Trophoblast cell (in vitro differentiated cells and primary cell): ENCODE data around the gene ILF3.
A peak's percentile ranks its signal among the peaks of the same experiment; 100 is the strongest.

ENCODE experiments used
- DNase-seq, 2 donors: peaks; one replicate each; pipeline ENCODE4 v3.0.0-alpha.2; 2016
- H2AFZ ChIP-seq: 2 replicates; pipeline ENCODE4 v1.6.1; 2013; ENCODE audit warnings: low read length, moderate library complexity, mild to moderate bottlenecking; ENCODE audit not compliant: insufficient read depth, poor library complexity
- H2AK5ac ChIP-seq: 2 replicates; pipeline ENCODE4 v1.6.1; 2013; ENCODE audit warnings: mild to moderate bottlenecking, low read length
- H2BK120ac ChIP-seq: 2 replicates; pipeline ENCODE4 v1.6.1; 2013; ENCODE audit warnings: low read length, mild to moderate bottlenecking, moderate library complexity; ENCODE audit not compliant: insufficient read depth, poor library complexity
- H2BK12ac ChIP-seq: 2 replicates; pipeline ENCODE4 v1.6.1; 2013; ENCODE audit warnings: mild to moderate bottlenecking, low read length, moderate library complexity
- H2BK5ac ChIP-seq: 2 replicates; pipeline ENCODE4 v1.6.1; 2013; ENCODE audit warnings: low read length, low read depth, moderate library complexity, mild to moderate bottlenecking; ENCODE audit not compliant: poor library complexity
- H3K14ac ChIP-seq: 2 replicates; pipeline ENCODE4 v1.6.1; 2013; ENCODE audit warnings: mild to moderate bottlenecking, low read length
- H3K18ac ChIP-seq: 2 replicates; pipeline ENCODE4 v1.6.1; 2013; ENCODE audit warnings: mild to moderate bottlenecking, low read length
- H3K23ac ChIP-seq: 2 replicates; pipeline ENCODE4 v1.6.1; 2013; ENCODE audit warnings: low read length
- H3K27ac ChIP-seq: 2 replicates; pipeline ENCODE4 v1.5.1; 2013; ENCODE audit warnings: low read depth, mild to moderate bottlenecking, inconsistent platforms, low read length, moderate library complexity
- H3K27me3 ChIP-seq: 2 replicates; pipeline ENCODE4 v1.6.1; 2013; ENCODE audit warnings: inconsistent platforms, mild to moderate bottlenecking, low read length, moderate library complexity; ENCODE audit not compliant: insufficient read depth
- H3K36me3 ChIP-seq, 2 experiments: 1 replicate in 1 of 2; 2 replicates in 1 of 2; pipeline ENCODE4 v1.6.1; 2013; ENCODE audit warnings: low read length in 2 of 2, mild to moderate bottlenecking in 2 of 2, moderate library complexity in 1 of 2; ENCODE audit not compliant: insufficient read depth in 2 of 2, control insufficient read depth in 1 of 2
- H3K4ac ChIP-seq: 2 replicates; pipeline ENCODE4 v1.6.1; 2013; ENCODE audit warnings: low read depth, mild to moderate bottlenecking, low read length, moderate library complexity
- H3K4me1 ChIP-seq, 2 experiments: 1 replicate in 1 of 2; 2 replicates in 1 of 2; pipeline ENCODE4 v1.6.1; 2013; ENCODE audit warnings: low read length in 2 of 2, mild to moderate bottlenecking in 2 of 2, moderate library complexity in 1 of 2; ENCODE audit not compliant: insufficient read depth in 2 of 2, control insufficient read depth in 1 of 2
- H3K4me2 ChIP-seq: 2 replicates; pipeline ENCODE4 v1.6.1; 2013; ENCODE audit warnings: inconsistent platforms, mild to moderate bottlenecking, low read length, moderate library complexity
- H3K4me3 ChIP-seq: 2 replicates; pipeline ENCODE4 v1.5.1; 2013; ENCODE audit warnings: mild to moderate bottlenecking, low read depth, low read length, inconsistent platforms
- H3K79me1 ChIP-seq: one replicate; pipeline ENCODE4 v1.6.1; 2013; ENCODE audit warnings: low read length
- H3K79me2 ChIP-seq: 2 replicates; pipeline ENCODE4 v1.6.1; 2013; ENCODE audit warnings: low read length, mild to moderate bottlenecking; ENCODE audit not compliant: control insufficient read depth, insufficient read depth, poor library complexity
- H3K9ac ChIP-seq: 2 replicates; pipeline ENCODE4 v1.6.1; 2013; ENCODE audit warnings: mild to moderate bottlenecking, low read length
- H3K9me3 ChIP-seq: 2 replicates; pipeline ENCODE4 v1.6.1; 2013; ENCODE audit warnings: low read depth, mild to moderate bottlenecking, control low read depth, inconsistent platforms, low read length; ENCODE audit not compliant: insufficient read depth
- H4K12ac ChIP-seq: 2 replicates; pipeline ENCODE4 v1.6.1; 2013; ENCODE audit warnings: low read depth, mild to moderate bottlenecking, low read length, moderate library complexity
- H4K8ac ChIP-seq: 2 replicates; pipeline ENCODE4 v1.6.1; 2013; ENCODE audit warnings: low read depth, mild to moderate bottlenecking, low read length, moderate library complexity
- H4K91ac ChIP-seq: one replicate; pipeline ENCODE4 v1.6.1; 2013; ENCODE audit warnings: low read depth, mild to moderate bottlenecking, low read length, moderate library complexity
- WGBS: extraction: QIAGEN DNeasy Blood & Tissue Kit; methylation state at CpG from one replicate; pipeline ENCODE4 v1.1.7; 2013; ENCODE audit warnings: missing lambda C conversion rate; ENCODE audit not compliant: insufficient read length, insufficient coverage; ENCODE audit errors: extremely low coverage; 5-methylcytosine and 5-hydroxymethylcytosine counted together

The ILF3 gene

GRCh38 chr19:10701955-10702525, 47.9 kb downstream of the ILF3 start:
- H3K79me1 ChIP-seq: peaks cover 3% of the 10 kb centered on the region
- peaks cover 1% of the 10 kb centered on the region for H3K9me3 ChIP-seq
- no peak overlapping the region for H2BK120ac ChIP-seq
- peaks cover 6 to 7% of the 10 kb centered on the region in 2 experiments for H3K4me1 ChIP-seq
- H3K36me3 ChIP-seq: no peaks in the 10 kb centered on the region
- H2AFZ ChIP-seq: peak overlapping the region; percentile 86
- no CpG with 5 or more reads among the region's 24 CpGs for WGBS
- peak overlapping the region; percentile 74 for H4K8ac ChIP-seq
- no peaks in the 10 kb centered on the region for H3K27me3 ChIP-seq
- no peak overlapping the region for H2BK5ac ChIP-seq
- no peak overlapping the region for H2AK5ac ChIP-seq
- H3K27ac ChIP-seq: no peak overlapping the region
- peak overlapping the region; percentile 98 for H3K4me3 ChIP-seq
- no peak overlapping the region for H4K12ac ChIP-seq
- H3K79me2 ChIP-seq: peaks cover 2% of the 10 kb centered on the region
- no peak overlapping the region for H3K23ac ChIP-seq
- no peak overlapping the region for H3K14ac ChIP-seq
- H3K9ac ChIP-seq: peak overlapping the region; percentile 67
- H3K4me2 ChIP-seq: peak overlapping the region; percentile 98
- no peak overlapping the region for H2BK12ac ChIP-seq
- H3K4ac ChIP-seq: no peak overlapping the region
- no peak overlapping the region for H3K18ac ChIP-seq
- no peak for DNase-seq
- no peak overlapping the region for H4K91ac ChIP-seq

GRCh38 chr19:10706990-10707389, 52.8 kb downstream of the ILF3 start:
- Histone ChIP-seq H3K79me1 (no peaks in the 10 kb centered on the region), H4K8ac (no peak overlapping the region), H4K12ac (no peak overlapping the region), H3K4ac (no peak overlapping the region), H2AFZ (no peak overlapping the region), H2AK5ac (no peak overlapping the region), H3K27ac (no peak overlapping the region), H2BK12ac (no peak overlapping the region), H3K9ac (no peak overlapping the region), H3K23ac (no peak overlapping the region), H3K4me2 (no peak overlapping the region), H4K91ac (no peak overlapping the region), H3K27me3 (no peaks in the 10 kb centered on the region), H2BK5ac (no peak overlapping the region), H2BK120ac (no peak overlapping the region), H3K14ac (no peak overlapping the region), H3K4me1 (peaks cover 1 to 2% of the 10 kb centered on the region in 2 experiments), H3K9me3 (no peaks in the 10 kb centered on the region), H3K79me2 (no peaks in the 10 kb centered on the region), H3K18ac (no peak overlapping the region), H3K36me3 (no peaks in the 10 kb centered on the region), H3K4me3 (no peak overlapping the region)
- no CpG with 5 or more reads among the region's 12 CpGs for WGBS
- no peak for DNase-seq

- H3K18ac ChIP-seq: no peak overlapping the region
- H3K23ac ChIP-seq: no peak overlapping the region
- H3K4ac ChIP-seq: no peak overlapping the region
- no peak for DNase-seq
- no peak overlapping the region for H2AK5ac ChIP-seq
- no peaks in the 10 kb centered on the region for H3K36me3 ChIP-seq
- no peak overlapping the region for H4K12ac ChIP-seq
- H4K8ac ChIP-seq: no peak overlapping the region
- no peaks in the 10 kb centered on the region for H3K9me3 ChIP-seq
- H2BK120ac ChIP-seq: no peak overlapping the region
- H3K79me1 ChIP-seq: no peaks in the 10 kb centered on the region
- no peak overlapping the region for H2AFZ ChIP-seq
- no peak overlapping the region for H4K91ac ChIP-seq
- no peak overlapping the region for H3K14ac ChIP-seq
- H2BK5ac ChIP-seq: no peak overlapping the region
- WGBS: no CpG with 5 or more reads among the region's 16 CpGs
- H3K4me2 ChIP-seq: no peak overlapping the region
- no peaks in the 10 kb centered on the region for H3K27me3 ChIP-seq
- H3K4me3 ChIP-seq: no peak overlapping the region
- H3K79me2 ChIP-seq: no peaks in the 10 kb centered on the region
- no peaks in the 10 kb centered on the region for H3K4me1 ChIP-seq
- H3K9ac ChIP-seq: no peak overlapping the region
- no peak overlapping the region for H2BK12ac ChIP-seq
- no peak overlapping the region for H3K27ac ChIP-seq
Measured at GRCh38 chr19:10707440-10707839, 53.3 kb downstream of the ILF3 start.

GRCh38 chr19:10708291-10708690, 54.1 kb downstream of the ILF3 start:
- H2BK120ac ChIP-seq: no peak overlapping the region
- peaks cover 4 to 5% of the 10 kb centered on the region in 2 experiments for H3K36me3 ChIP-seq
- no peak overlapping the region for H3K14ac ChIP-seq
- H3K27ac ChIP-seq: no peak overlapping the region
- H3K79me1 ChIP-seq: no peaks in the 10 kb centered on the region
- no peak for DNase-seq
- no peaks in the 10 kb centered on the region for H3K79me2 ChIP-seq
- no CpG with 5 or more reads among the region's 7 CpGs for WGBS
- no peaks in the 10 kb centered on the region for H3K4me1 ChIP-seq
- no peak overlapping the region for H3K9ac ChIP-seq
- H2AK5ac ChIP-seq: no peak overlapping the region
- no peak overlapping the region for H2BK12ac ChIP-seq
- no peaks in the 10 kb centered on the region for H3K9me3 ChIP-seq
- H3K23ac ChIP-seq: no peak overlapping the region
- H3K4ac ChIP-seq: no peak overlapping the region
- H3K4me3 ChIP-seq: no peak overlapping the region
- no peak overlapping the region for H2AFZ ChIP-seq
- no peak overlapping the region for H3K4me2 ChIP-seq
- no peak overlapping the region for H4K91ac ChIP-seq
- no peaks in the 10 kb centered on the region for H3K27me3 ChIP-seq
- no peak overlapping the region for H4K12ac ChIP-seq
- no peak overlapping the region for H2BK5ac ChIP-seq
- H3K18ac ChIP-seq: no peak overlapping the region
- no peak overlapping the region for H4K8ac ChIP-seq
